Measurements from ENCODE around the gene GLRX.

- TF ChIP-seq EZH2 (optimal IDR thresholded peaks at IDR 0.05; ENCODE audit: low read depth, low read length) = no peak
- no peak for TF ChIP-seq CTCF (IDR thresholded peaks at IDR 0.05; ENCODE audit: low read length)
Measured at GRCh38 chr5:95800553-95800952, 22.0 kb downstream of the GLRX start.

Measured in MM.1S (cell line).